ENCODE results near the gene SLPI. TPM values are rescaled to one million over a fixed set of nuclear protein-coding genes. Genes with fewer than 3 reads are reported as not detected.

Gene SLPI
- total RNA-seq, 1 donor from 2014 or later: 0.82 TPM

- no peak overlapping the region for H3K27ac Mint-ChIP-seq (ENCODE audit: unreplicated experiment)
- H3K36me3 Mint-ChIP-seq (ENCODE audit: low read depth, unreplicated experiment): no peaks in the 10 kb centered on the region
- H3K4me3 Mint-ChIP-seq (ENCODE audit: unreplicated experiment): no peak overlapping the region
- peaks cover 8% of the 10 kb centered on the region for H3K4me1 Mint-ChIP-seq (ENCODE audit: unreplicated experiment)
- TF ChIP-seq, protein P1, sequence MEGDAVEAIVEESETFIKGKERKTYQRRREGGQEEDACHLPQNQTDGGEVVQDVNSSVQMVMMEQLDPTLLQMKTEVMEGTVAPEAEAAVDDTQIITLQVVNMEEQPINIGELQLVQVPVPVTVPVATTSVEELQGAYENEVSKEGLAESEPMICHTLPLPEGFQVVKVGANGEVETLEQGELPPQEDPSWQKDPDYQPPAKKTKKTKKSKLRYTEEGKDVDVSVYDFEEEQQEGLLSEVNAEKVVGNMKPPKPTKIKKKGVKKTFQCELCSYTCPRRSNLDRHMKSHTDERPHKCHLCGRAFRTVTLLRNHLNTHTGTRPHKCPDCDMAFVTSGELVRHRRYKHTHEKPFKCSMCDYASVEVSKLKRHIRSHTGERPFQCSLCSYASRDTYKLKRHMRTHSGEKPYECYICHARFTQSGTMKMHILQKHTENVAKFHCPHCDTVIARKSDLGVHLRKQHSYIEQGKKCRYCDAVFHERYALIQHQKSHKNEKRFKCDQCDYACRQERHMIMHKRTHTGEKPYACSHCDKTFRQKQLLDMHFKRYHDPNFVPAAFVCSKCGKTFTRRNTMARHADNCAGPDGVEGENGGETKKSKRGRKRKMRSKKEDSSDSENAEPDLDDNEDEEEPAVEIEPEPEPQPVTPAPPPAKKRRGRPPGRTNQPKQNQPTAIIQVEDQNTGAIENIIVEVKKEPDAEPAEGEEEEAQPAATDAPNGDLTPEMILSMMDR (IDR thresholded peaks at IDR 0.05; ENCODE audit: unreplicated experiment): no peak
- no peaks in the 10 kb centered on the region for H3K27me3 Mint-ChIP-seq (ENCODE audit: unreplicated experiment)
- no peaks in the 10 kb centered on the region for H3K9me3 Mint-ChIP-seq (ENCODE audit: unreplicated experiment)
- no peak for DNase-seq (ENCODE audit: low spot score)
Observed at GRCh38 chr20:45247865-45248264, 6.5 kb downstream of the SLPI start.

- Mint-ChIP-seq H3K36me3 (ENCODE audit: low read depth, unreplicated experiment) (no peaks in the 10 kb centered on the region), H3K4me1 (ENCODE audit: unreplicated experiment) (no peaks in the 10 kb centered on the region), H3K4me3 (ENCODE audit: unreplicated experiment) (no peak overlapping the region), H3K27me3 (ENCODE audit: unreplicated experiment) (no peaks in the 10 kb centered on the region), H3K9me3 (ENCODE audit: unreplicated experiment) (no peaks in the 10 kb centered on the region), H3K27ac (ENCODE audit: unreplicated experiment) (no peak overlapping the region)
- DNase-seq (ENCODE audit: low spot score): no peak
- TF ChIP-seq, protein P1 (IDR thresholded peaks at IDR 0.05; ENCODE audit: unreplicated experiment): no peak
Observed at GRCh38 chr20:45246109-45246508, 8.3 kb downstream of the SLPI start.

DNA sequence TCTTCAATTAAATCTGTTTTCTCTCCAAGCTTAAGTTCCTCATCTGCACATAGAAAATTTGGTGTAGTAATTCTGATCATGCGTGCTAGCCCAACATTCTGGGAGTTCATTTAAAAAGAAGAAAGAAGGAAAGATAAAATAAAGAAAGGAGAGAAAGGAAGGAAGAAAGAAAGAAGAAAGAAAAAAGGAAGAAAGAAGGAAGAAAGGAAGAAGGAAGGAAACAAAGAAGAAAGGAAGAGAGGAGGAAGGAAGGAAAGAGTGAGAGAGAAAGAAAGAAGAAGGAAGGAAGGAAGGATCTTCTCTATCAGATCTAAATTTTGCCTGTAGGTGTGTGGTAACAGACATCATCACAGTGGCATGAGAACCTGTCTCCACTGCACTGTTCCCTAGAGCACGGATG lies 16.2 kb downstream of the SLPI start:
- Mint-ChIP-seq H3K27me3 (ENCODE audit: unreplicated experiment) (no peaks in the 10 kb centered on the region), H3K4me1 (ENCODE audit: unreplicated experiment) (no peaks in the 10 kb centered on the region), H3K9me3 (ENCODE audit: unreplicated experiment) (no peaks in the 10 kb centered on the region), H3K27ac (ENCODE audit: unreplicated experiment) (no peak overlapping the region), H3K4me3 (ENCODE audit: unreplicated experiment) (no peak overlapping the region), H3K36me3 (ENCODE audit: low read depth, unreplicated experiment) (no peaks in the 10 kb centered on the region)
- TF ChIP-seq, protein P1 (IDR thresholded peaks at IDR 0.05; ENCODE audit: unreplicated experiment): no peak
- no peak for DNase-seq (ENCODE audit: low spot score)

DNA sequence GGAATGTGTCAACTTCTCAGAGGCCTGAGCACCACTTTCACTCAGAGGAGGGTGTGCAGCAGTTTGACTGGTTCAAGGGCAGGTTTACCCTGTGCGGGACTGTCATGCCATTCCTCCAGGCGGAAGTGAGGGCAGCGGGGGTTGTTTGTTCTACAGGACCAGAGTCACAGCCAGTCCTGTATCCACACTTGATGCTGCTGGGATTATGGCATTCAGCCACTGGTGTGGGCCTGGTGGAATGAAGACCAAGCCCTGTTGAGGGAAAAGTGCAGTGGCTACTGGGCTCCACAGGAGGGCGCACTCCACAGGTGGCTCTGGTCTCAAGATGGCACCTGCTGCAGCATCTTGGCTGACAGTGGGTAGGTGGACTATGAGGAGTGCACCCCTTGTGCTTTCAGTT lies 18.4 kb downstream of the SLPI start:
- Mint-ChIP-seq H3K4me3 (ENCODE audit: unreplicated experiment) (no peak overlapping the region), H3K4me1 (ENCODE audit: unreplicated experiment) (no peaks in the 10 kb centered on the region), H3K9me3 (ENCODE audit: unreplicated experiment) (no peaks in the 10 kb centered on the region), H3K36me3 (ENCODE audit: low read depth, unreplicated experiment) (no peaks in the 10 kb centered on the region), H3K27ac (ENCODE audit: unreplicated experiment) (no peak overlapping the region), H3K27me3 (ENCODE audit: unreplicated experiment) (no peaks in the 10 kb centered on the region)
- peak; percentile 28 for DNase-seq (ENCODE audit: low spot score)
- TF ChIP-seq, protein P1 (IDR thresholded peaks at IDR 0.05; ENCODE audit: unreplicated experiment): peak; percentile 75

GRCh38 chr20:45230631-45231030 lies 23.7 kb downstream of the SLPI start:
- no peak overlapping the region for H3K4me3 Mint-ChIP-seq (ENCODE audit: unreplicated experiment)
- TF ChIP-seq, protein P1 (IDR thresholded peaks at IDR 0.05; ENCODE audit: unreplicated experiment): no peak
- no peaks in the 10 kb centered on the region for H3K36me3 Mint-ChIP-seq (ENCODE audit: low read depth, unreplicated experiment)
- no peak overlapping the region for H3K27ac Mint-ChIP-seq (ENCODE audit: unreplicated experiment)
- no peaks in the 10 kb centered on the region for H3K4me1 Mint-ChIP-seq (ENCODE audit: unreplicated experiment)
- no peaks in the 10 kb centered on the region for H3K27me3 Mint-ChIP-seq (ENCODE audit: unreplicated experiment)
- no peaks in the 10 kb centered on the region for H3K9me3 Mint-ChIP-seq (ENCODE audit: unreplicated experiment)
- no peak for DNase-seq (ENCODE audit: low spot score)
